HG03442 (cell line): ENCODE data around the gene NSMCE1.

Experiments used
- ATAC-seq: cut with Tn5 transposase; IDR thresholded peaks from one replicate; pipeline ENCODE4 v1.9.1; 2021; ENCODE audit warnings: mild to moderate bottlenecking, moderate library complexity; ENCODE audit not compliant: unreplicated experiment

NSMCE1 gene

GRCh38 chr16:27268376-27269299 lies at the start of gene NSMCE1:
Gene NSMCE1, minus strand, starts transcription at chr16:27268772. Its CDS starts 11,202 bp downstream, at chr16:27257570.
- peak; percentile 85 for ATAC-seq

GRCh38 chr16:27317738-27318391 lies 49.3 kb upstream of the NSMCE1 start:
- ATAC-seq = no peak

GRCh38 chr16:27317320-27317719 lies 48.7 kb upstream of the NSMCE1 start:
- ATAC-seq = no peak

- ATAC-seq = no peak
Measured at GRCh38 chr16:27316038-27316680, 47.6 kb upstream of the NSMCE1 start.

GRCh38 chr16:27315333-27316037 lies 46.9 kb upstream of the NSMCE1 start:
- ATAC-seq = no peak

- ATAC-seq = no peak
Measured at GRCh38 chr16:27314986-27315332, 46.4 kb upstream of the NSMCE1 start.

- peak; percentile 21 for ATAC-seq
Measured at GRCh38 chr16:27314161-27314723, 45.7 kb upstream of the NSMCE1 start.

- ATAC-seq = peak; percentile 44
Measured at GRCh38 chr16:27313422-27314160, 45.0 kb upstream of the NSMCE1 start, which contains the start of gene IL4R. Gene IL4R, plus strand, starts transcription at chr16:27313974. Its CDS starts 26,230 bp downstream, at chr16:27340204.

- ATAC-seq = no peak
Measured at GRCh38 chr16:27312580-27313421, 44.2 kb upstream of the NSMCE1 start.

GRCh38 chr16:27311897-27312303 lies 43.3 kb upstream of the NSMCE1 start:
- no peak for ATAC-seq

- no peak for ATAC-seq
Measured at GRCh38 chr16:27311448-27311830, 42.9 kb upstream of the NSMCE1 start.

- no peak for ATAC-seq
Measured at GRCh38 chr16:27310576-27311447, 42.2 kb upstream of the NSMCE1 start.

- ATAC-seq = no peak
Measured at GRCh38 chr16:27308792-27309191, 40.2 kb upstream of the NSMCE1 start.

- no peak for ATAC-seq
Measured at GRCh38 chr16:27305839-27306442, 37.4 kb upstream of the NSMCE1 start.

- no peak for ATAC-seq
Measured at GRCh38 chr16:27304881-27305745, 36.5 kb upstream of the NSMCE1 start.

- no peak for ATAC-seq
Measured at GRCh38 chr16:27304102-27304501, 35.5 kb upstream of the NSMCE1 start.
